NCI-H2081 (cell line): ENCODE measurements around the gene ST7.

Source experiments
- DNase-seq, 2 experiments: peaks; one replicate each; lab custom pipeline; 2025; lab: John Stamatoyannopoulos, UW

Gene ST7

DNA sequence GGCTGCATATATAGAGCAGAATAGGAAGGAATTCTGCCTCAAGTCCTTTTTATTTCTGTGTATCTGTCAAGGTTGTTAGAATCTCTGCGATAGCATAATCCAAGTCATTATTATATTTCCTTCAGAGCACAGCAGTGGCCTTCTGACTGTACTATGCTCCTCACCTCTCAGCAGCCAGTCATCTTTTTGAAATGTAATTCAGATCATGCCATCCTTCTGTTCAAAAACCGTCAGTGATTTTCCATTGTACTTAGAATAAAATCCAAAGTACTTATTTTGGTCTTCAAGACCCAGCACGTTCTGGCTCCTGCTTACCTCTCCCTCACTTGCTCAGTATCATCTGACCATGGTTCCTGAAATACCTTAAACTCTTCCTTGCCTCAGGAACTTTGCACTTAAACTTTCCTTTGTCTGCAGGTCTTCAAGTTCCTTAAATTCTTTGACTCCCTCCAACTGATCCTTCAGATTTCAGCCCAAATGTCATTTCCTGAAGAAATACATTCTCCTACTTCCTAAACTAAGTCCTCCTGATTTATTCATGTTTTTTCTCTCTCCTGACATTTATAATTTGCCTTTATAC, 112.4 kb downstream of the ST7 start:
- DNase-seq, result no peak

DNA sequence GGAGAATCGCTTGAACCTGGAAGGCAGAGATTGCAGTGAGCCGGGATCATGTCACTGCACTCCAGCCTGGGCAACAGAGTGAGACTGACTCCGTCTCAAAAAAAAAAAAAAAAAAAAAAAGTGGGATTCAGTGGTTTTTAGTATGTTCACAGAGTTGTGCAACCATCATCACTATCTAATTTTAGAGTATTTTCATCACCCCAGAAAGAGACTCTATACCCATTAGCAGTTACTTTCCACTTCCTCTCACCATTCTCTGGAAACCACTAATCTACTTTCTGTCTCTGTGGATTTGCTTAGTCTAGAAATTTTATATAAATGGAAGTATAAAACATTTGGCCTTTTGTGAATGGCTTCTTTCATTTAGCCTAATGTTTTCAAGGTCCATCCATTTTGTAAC, 113.4 kb downstream of the ST7 start:
- DNase-seq, result no peak

DNA sequence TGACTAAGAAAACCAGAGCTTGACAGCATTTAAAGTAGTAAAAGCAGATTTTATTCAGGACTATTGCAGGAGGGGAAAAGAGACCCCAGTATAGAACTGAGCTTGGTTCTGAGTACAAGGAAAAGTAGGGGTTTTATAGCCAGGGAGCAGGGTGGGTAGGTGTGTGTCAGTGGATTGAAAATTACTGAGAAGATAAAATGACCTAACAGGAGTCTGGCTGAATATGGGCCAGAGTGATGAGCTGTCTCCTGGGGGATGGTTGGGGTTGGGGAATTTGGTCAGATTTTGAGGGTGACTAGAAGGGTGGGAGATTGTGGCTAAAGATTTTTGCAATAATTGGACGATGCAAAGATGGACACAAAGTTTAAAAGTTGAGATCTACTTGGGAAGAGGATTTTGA, 114.0 kb downstream of the ST7 start:
- DNase-seq, result no peak

- DNase-seq, result peak; percentile 36 to 89
These were observed 115.3 kb downstream of the ST7 start for GRCh38 chr7:117068511-117069145.

GRCh38 chr7:117069379-117069778, 116.1 kb downstream of the ST7 start:
- DNase-seq, result peak in 1 of 2 experiments; percentile 21

- DNase-seq, result peak in 1 of 2 experiments; percentile 83
These were observed 118.2 kb downstream of the ST7 start for GRCh38 chr7:117071551-117071950.

DNA sequence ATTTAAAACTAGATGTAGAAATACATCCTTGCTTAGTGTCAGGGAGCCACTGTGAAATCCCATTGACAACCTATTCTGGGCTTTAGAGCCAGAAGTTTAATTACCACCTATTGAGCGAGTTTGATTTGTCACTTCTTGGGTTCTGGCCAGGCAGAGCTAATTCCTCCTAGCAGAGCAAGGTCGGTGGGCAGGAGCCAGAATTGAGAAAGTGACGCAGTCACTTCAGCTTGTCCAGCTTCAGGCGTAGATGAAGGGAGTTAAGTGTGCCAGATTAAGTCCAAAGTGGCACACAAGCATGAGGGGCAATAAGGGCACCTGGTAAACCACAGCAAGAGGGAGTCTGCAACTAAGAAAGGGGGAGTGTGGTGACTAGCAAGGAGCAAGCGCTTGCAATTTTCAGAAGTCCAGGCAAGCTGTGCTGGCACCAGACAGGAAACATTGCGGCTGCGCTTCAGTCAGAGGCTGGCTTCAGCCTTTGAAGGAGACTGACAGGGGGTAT, 119.4 kb downstream of the ST7 start:
- DNase-seq, result peak; percentile 73 to 91

DNA sequence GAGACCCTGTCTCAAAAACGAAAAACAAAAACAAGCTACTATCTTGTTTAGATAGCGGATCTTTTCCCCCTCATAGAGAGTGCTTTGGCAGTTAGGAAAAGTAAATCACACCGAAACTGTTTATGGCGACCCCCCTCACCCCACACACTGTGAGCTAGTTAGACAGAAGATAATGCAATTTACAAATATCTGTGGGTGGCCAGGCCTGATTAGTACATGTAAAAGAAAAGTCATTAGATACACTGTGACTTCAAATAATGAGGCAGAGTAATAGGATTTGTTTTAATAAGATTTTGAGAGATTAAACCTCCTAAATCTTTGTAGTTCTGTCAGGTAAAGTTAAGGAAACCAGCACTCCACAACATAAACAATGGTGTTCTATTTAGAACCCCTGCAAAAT, 121.1 kb downstream of the ST7 start:
- no peak for DNase-seq

DNA sequence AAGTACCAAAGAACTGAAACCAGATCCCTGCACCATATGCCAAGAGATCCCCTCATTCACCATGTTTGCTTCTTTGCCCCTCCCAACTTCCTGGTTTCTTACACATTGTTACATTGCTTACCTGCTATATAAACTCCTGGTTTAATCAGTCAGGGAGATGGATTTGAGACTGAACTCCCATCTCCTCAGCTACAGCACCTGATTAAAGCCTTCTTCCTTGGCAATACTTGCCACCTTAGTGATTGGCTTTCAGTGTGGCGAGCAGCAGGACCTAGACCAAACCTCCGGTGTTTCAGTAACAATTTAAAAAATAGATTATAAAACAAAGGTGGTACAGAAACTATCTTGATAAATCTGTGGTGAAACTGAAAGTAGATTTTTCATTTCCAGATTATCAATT, 122.6 kb downstream of the ST7 start:
- DNase-seq, result no peak

GRCh38 chr7:117076426-117076943, 123.2 kb downstream of the ST7 start:
- DNase-seq, result no peak

- DNase-seq, result peak; percentile 22 to 65
These were observed 124.4 kb downstream of the ST7 start for GRCh38 chr7:117077658-117078057.

GRCh38 chr7:117082647-117083046, 129.3 kb downstream of the ST7 start:
- no peak for DNase-seq

DNA sequence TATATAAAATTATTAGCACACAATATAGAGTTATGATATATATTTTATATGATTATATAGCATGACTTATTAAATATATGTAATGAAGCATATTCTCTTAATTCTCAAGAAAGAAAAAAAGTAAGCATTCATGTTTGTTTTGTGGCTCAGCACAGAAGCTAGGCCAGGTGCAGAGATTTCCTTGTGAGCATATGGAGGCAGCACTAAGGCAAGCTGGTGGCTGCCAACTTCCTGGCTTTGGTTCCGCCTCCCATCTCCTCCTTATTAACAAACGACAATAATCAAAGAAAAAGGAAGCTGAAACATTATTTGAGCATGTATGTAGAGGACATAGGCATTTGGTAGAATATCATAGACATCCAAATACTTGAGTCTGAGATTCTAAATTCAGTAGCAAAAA, 130.3 kb downstream of the ST7 start:
- DNase-seq, result peak; percentile 5 to 16

DNA sequence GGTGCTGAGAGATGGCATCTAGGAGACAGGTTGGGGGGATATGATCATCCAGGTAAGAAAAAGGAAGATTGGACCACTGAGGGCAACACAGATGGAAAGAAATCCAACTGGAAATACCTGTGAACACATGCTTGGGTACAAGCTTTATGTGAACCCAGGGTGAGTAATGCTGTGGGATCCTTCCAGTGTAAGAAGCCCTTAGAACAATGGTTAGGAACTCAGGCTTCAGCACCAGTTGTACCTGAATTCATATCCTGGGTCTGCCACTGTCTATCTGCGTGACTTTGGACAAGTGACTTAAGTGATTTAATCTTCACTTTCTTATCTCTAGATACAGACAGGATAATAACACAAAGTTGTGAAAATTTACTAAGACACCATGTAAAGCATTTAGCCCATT, 131.0 kb downstream of the ST7 start:
- DNase-seq, result no peak

GRCh38 chr7:117085275-117085674, 132.0 kb downstream of the ST7 start:
- no peak for DNase-seq

- DNase-seq, result no peak
These were observed 132.6 kb downstream of the ST7 start for GRCh38 chr7:117085769-117086463.

DNA sequence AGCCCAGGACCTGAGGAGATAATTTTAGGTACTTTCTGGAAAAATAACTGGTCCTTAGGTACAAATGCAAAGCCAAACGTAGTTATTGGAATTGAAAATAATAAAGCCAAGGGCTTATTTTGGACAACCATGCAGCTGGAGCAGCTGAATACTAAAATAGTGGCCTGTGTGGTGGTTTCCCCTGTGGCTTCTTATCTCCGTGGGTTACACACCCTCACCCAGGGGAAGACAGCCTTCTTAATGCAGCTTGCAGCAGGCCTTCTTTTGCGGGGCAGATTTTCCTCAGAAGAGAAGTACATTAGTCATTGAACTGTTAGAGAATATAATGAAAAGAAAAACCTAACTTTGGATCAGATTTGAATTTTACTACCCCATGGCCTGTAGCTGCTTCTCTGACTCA, 133.5 kb downstream of the ST7 start:
- DNase-seq, result no peak

- DNase-seq, result no peak
These were observed 134.5 kb downstream of the ST7 start for GRCh38 chr7:117087639-117088396.

DNA sequence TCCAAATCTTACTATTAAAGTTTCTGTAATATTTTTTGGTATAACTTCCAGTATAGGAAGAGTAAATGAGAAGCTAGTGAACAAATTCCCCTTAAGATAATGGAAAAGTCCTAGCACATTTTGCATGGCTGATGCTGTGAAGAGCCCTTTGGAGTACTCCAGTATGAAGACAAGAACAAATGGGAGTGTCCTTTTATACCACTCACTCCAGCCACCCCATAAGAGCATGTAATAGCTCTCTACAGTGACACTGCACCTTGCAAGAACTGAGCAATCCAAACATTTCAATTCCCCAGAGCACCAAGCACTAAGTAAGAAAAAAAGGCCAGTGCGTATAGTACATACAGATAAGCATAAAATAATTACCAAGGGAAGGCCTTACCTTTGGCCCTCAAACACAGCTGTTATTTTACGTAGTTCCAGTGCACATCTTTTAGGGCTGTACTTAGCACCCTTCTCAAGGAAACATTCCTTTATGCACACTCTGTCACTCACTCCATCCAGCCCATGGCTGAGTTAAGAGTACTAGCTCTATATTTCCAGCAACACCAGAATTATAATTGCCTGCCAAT, 135.4 kb downstream of the ST7 start:
- DNase-seq, result no peak

GRCh38 chr7:117090791-117091190, 137.5 kb downstream of the ST7 start:
- no peak for DNase-seq

DNA sequence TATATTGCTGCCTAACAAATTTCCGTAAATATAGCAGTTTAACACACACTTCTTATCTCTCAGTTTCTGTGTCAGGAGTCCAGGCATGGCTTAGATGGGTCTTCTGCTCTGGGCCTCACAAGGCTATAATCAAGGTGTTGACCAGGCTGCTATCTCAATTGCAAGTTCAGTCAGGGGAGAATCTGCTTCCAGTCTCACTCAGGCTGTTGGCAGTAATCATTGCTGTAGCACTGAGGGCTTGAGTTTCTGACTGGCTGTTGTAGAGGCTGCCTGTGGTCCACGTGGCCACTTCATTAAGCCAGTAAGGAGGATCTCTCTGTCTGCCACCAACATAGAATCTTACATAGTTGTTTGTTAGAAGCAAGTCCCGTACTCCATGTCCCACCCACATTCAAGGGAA, 138.4 kb downstream of the ST7 start:
- DNase-seq, result no peak

- DNase-seq, result no peak
These were observed 139.5 kb downstream of the ST7 start for GRCh38 chr7:117092785-117093184.
